Muscle of leg (tissue), 11 donors: ENCODE results near the gene EP400. TPM values are rescaled to one million over a fixed set of nuclear protein-coding genes. Genes with fewer than 3 reads are reported as not detected.

Experiments
- DNase-seq: peaks from one replicate; pipeline ENCODE4 v3.0.0; 2013
- H3K27ac ChIP-seq: one replicate; pipeline ENCODE4 v1.5.1; 2013; ENCODE audit warnings: mild to moderate bottlenecking, low read length, control low read depth
- H3K27me3 ChIP-seq: one replicate; pipeline ENCODE4 v1.6.1; 2013; ENCODE audit warnings: low read length; ENCODE audit not compliant: control insufficient read depth, insufficient read depth
- H3K36me3 ChIP-seq: one replicate; pipeline ENCODE4 v1.6.1; 2013; ENCODE audit warnings: low read length; ENCODE audit not compliant: control insufficient read depth, insufficient read depth
- H3K4me1 ChIP-seq: one replicate; pipeline ENCODE4 v1.6.1; 2013; ENCODE audit warnings: low read length; ENCODE audit not compliant: control insufficient read depth, insufficient read depth
- H3K4me3 ChIP-seq: one replicate; pipeline ENCODE4 v1.5.1; 2013; ENCODE audit warnings: low read length, control low read depth
- H3K9me3 ChIP-seq: replicated peaks from 2 replicates; pipeline ENCODE4 v1.6.1; 2013; ENCODE audit warnings: low read depth, low read length; ENCODE audit not compliant: control insufficient read depth
- WGBS: methylation state at CpG from one replicate; pipeline ENCODE4 v1.1.5; 2013; ENCODE audit warnings: missing lambda C conversion rate; ENCODE audit not compliant: insufficient coverage; 5-methylcytosine and 5-hydroxymethylcytosine counted together
- polyA plus RNA-seq, 8 donors: library from polyadenylated mRNA; unstranded; fragments of 120-200 nt; gene quantifications; one replicate each; pipeline versions ENCODE4 v1.2.1 to v1.2.3, GENCODE V29; 2013; ENCODE audit warnings: inconsistent platforms in 1 of 8, low replicate concordance in 1 of 8; ENCODE audit not compliant: insufficient read length in 8 of 8, insufficient read depth in 1 of 8
- total RNA-seq: library from RNA; stranded (reverse); fragments of 120-200 nt; gene quantifications from one replicate; pipeline ENCODE4 v1.2.4, GENCODE V29; 2013

Gene EP400
- total and polyA plus RNA-seq, 9 donors, result 9.0 to 30.5 (median 22.7) TPM

- 91% methylated on average over 8 of the region's 9 CpGs for WGBS
- H3K9me3 ChIP-seq, result no peaks in the 10 kb centered on the region
- no peaks in the 10 kb centered on the region for H3K4me1 ChIP-seq
- no peaks in the 10 kb centered on the region for H3K27me3 ChIP-seq
- no peak overlapping the region for H3K4me3 ChIP-seq
- DNase-seq, result no peak
- H3K27ac ChIP-seq, result no peak overlapping the region
- H3K36me3 ChIP-seq, result peaks cover 80% of the 10 kb centered on the region
These were observed 70.5 kb downstream of the EP400 start for GRCh38 chr12:132020292-132020691.

DNA sequence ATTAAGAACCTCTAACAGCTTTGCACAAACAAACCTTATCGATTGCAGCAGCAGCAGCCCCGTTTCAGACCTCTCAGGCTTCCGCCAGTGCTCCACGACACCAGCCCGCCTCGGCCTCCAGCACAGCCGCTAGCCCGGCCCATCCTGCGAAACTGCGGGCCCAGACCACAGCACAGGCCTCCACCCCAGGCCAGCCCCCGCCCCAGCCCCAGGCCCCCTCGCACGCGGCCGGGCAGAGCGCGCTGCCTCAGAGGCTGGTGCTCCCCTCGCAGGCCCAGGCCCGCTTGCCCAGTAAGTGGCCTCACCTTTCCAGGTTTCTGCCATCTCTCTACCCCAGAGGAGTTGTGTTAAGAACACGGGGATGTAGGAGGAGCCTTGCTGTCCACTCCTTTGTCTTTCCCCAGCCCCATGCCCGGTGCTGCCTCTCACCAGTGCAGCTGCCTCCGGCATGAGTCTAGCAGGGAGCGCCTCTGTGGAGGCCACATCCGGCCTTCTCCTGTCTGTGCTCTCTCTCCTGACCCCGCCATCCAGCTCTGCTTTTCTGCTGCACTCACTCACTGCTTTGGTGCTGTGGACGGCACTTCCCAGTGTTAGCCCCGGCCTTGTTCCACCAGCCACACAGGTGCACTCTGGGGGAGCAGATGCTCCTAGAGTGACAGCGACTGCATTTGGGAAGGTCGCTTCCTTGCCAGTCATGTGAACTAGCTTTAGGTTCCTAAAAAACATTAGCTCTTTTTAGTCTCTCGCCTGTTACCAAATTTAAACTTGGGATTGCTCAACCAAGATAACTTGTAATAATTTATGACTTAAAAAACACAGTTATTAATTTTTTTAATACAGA is 71.5 kb downstream of the EP400 start:
- Histone ChIP-seq H3K4me3 (no peak overlapping the region), H3K27me3 (no peaks in the 10 kb centered on the region), H3K4me1 (no peaks in the 10 kb centered on the region), H3K9me3 (no peaks in the 10 kb centered on the region), H3K27ac (no peak overlapping the region), H3K36me3 (peaks cover 80% of the 10 kb centered on the region)
- 87% methylated on average over 17 of the region's 30 CpGs for WGBS
- DNase-seq, result no peak

- no peak for DNase-seq
- no peak overlapping the region for H3K4me3 ChIP-seq
- no CpG with 5 or more reads among the region's 2 CpGs for WGBS
- no peaks in the 10 kb centered on the region for H3K9me3 ChIP-seq
- H3K4me1 ChIP-seq, result no peaks in the 10 kb centered on the region
- H3K27ac ChIP-seq, result no peak overlapping the region
- H3K27me3 ChIP-seq, result no peaks in the 10 kb centered on the region
- H3K36me3 ChIP-seq, result peaks cover 81% of the 10 kb centered on the region
These were observed 72.2 kb downstream of the EP400 start for GRCh38 chr12:132021965-132022364.

GRCh38 chr12:132023658-132024057 is 73.9 kb downstream of the EP400 start:
- H3K27me3 ChIP-seq, result no peaks in the 10 kb centered on the region
- DNase-seq, result no peak
- 91% methylated on average over 9 of the region's 11 CpGs for WGBS
- no peaks in the 10 kb centered on the region for H3K4me1 ChIP-seq
- no peaks in the 10 kb centered on the region for H3K9me3 ChIP-seq
- H3K4me3 ChIP-seq, result no peak overlapping the region
- no peak overlapping the region for H3K27ac ChIP-seq
- H3K36me3 ChIP-seq, result peaks cover 81% of the 10 kb centered on the region

DNA sequence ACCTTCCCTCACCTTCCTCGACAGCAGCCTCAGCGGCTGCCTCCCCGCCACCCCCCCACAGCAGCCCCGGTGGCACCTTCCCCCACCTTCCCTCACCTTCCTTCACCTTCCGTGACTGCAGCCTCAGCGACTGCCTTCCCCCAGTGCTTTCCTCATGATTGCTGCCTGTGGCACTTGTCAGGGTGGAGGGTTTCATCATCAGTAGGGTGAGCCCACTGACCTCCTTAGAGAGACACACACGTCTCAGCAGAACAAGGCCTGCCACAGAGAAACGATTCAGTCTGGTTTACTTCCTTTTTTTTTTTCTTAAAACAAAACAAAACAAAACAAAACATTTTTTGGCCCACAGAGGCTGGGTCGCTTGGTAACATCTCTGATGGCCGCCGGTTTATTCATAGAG is 75.0 kb downstream of the EP400 start:
- Histone ChIP-seq H3K27me3 (no peaks in the 10 kb centered on the region), H3K9me3 (no peaks in the 10 kb centered on the region), H3K4me1 (no peaks in the 10 kb centered on the region), H3K4me3 (no peak overlapping the region), H3K36me3 (peaks cover 81% of the 10 kb centered on the region), H3K27ac (no peak overlapping the region)
- no peak for DNase-seq
- 95% methylated on average over 7 of the region's 11 CpGs for WGBS

- no peaks in the 10 kb centered on the region for H3K4me1 ChIP-seq
These were observed 75.8 kb downstream of the EP400 start for GRCh38 chr12:132025526-132025925.

DNA sequence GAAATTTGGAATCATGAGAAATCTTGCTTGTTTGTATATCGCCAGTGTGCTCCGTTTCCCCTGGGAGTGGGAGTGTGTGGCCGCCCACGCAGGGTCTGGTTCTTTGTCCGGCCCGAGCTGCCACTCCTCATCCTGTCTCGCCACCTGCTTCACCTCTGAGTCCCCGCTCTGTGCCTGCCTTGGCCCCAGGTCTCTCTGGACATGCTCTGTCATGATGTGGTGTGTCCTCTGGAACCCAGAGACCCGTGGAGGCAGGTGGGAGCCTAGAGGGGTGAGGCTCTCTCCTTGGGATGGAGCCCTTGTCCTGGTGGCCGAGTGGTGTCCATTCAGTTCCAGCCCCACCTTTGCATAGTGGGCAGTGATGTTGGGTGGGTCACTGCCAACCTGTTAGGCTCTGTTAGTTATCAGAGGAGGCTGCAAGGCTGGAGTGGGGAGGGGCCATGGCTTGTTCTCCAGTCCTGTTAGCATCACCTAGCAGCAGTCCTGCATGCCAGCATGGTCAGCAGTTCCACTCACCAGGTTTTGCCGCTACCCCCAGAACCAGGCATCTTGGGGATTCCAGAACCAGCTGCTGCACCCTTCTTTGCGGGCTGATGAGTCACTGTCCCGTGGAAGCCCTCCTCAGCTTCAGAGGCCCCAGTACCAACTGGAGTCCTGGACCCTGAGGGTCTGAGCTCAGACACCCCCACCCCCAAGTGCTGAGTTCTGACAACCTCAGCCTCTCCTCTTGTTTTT is 76.5 kb downstream of the EP400 start:
- Histone ChIP-seq H3K27me3 (no peaks in the 10 kb centered on the region), H3K4me3 (no peak overlapping the region), H3K9me3 (no peaks in the 10 kb centered on the region), H3K36me3 (peaks cover 84% of the 10 kb centered on the region), H3K4me1 (no peaks in the 10 kb centered on the region), H3K27ac (no peak overlapping the region)
- no peak for DNase-seq
- WGBS, result 93% methylated on average over 5 of the region's 13 CpGs

More at GRCh38 chr12:132025526-132025925, 75.8 kb downstream of the EP400 start:
- DNase-seq, result no peak
- no peaks in the 10 kb centered on the region for H3K9me3 ChIP-seq
- WGBS, result 96% methylated on average over 4 of the region's 14 CpGs
- H3K4me3 ChIP-seq, result no peak overlapping the region
- H3K27me3 ChIP-seq, result no peaks in the 10 kb centered on the region
- peaks cover 81% of the 10 kb centered on the region for H3K36me3 ChIP-seq
- no peak overlapping the region for H3K27ac ChIP-seq

DNA sequence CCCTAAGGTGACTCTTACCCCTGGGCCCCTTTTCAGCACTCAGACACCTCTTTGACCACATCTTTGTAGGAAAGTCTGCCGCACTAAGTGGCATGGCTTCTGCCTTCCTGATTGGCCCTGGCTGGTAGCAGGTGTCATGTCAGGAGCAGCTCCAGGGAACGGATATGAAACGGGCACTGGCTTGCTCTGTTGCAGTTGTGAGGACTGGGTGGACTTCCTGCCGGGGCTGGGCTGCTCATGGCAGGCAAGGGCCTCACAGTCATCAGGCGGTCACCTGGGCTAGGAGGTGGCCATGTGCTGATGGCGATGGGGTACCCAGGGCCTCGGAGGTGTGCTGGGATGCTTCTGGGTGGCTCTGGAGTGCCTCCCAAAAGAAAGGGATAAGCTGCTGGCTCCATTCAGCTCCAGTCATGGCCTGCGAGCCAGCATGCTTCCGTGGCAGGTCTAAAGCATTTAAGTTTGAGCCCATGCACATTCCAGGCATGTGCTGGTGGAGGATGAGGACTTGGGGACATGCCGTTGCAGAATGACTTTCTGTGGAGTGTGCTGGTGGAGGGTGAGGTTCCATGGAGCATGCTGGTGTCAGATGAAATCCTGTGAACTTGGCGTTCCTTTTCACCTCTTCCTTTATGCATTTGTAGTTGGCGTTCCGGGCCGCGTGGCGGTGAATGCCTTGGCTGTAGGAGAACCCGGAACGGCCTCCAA is 77.2 kb downstream of the EP400 start:
- Histone ChIP-seq H3K4me3 (no peak overlapping the region), H3K27me3 (no peaks in the 10 kb centered on the region), H3K9me3 (no peaks in the 10 kb centered on the region), H3K4me1 (no peaks in the 10 kb centered on the region), H3K27ac (no peak overlapping the region), H3K36me3 (peaks cover 86% of the 10 kb centered on the region)
- DNase-seq, result no peak
- WGBS, result 91% methylated on average over 10 of the region's 18 CpGs

GRCh38 chr12:132027636-132028035 is 77.9 kb downstream of the EP400 start:
- Histone ChIP-seq H3K4me3 (no peak overlapping the region), H3K27ac (no peak overlapping the region), H3K27me3 (no peaks in the 10 kb centered on the region), H3K36me3 (peaks cover 88% of the 10 kb centered on the region), H3K4me1 (no peaks in the 10 kb centered on the region), H3K9me3 (no peaks in the 10 kb centered on the region)
- WGBS, result 84% methylated on average over 2 of the region's 6 CpGs
- no peak for DNase-seq

GRCh38 chr12:132028111-132028510 is 78.4 kb downstream of the EP400 start:
- 87% methylated on average over 10 of the region's 15 CpGs for WGBS
- Histone ChIP-seq H3K36me3 (peaks cover 93% of the 10 kb centered on the region), H3K4me3 (no peak overlapping the region), H3K4me1 (no peaks in the 10 kb centered on the region), H3K9me3 (no peaks in the 10 kb centered on the region), H3K27me3 (no peaks in the 10 kb centered on the region), H3K27ac (no peak overlapping the region)
- DNase-seq, result no peak
